HG03097 (cell line): ENCODE measurements around the gene DDX59.
A peak's percentile ranks its signal among the peaks of the same experiment; 100 is the strongest.

Experiments
- ATAC-seq: cut with Tn5 transposase; IDR thresholded peaks from one replicate; pipeline ENCODE4 v1.9.1; 2021; ENCODE audit not compliant: unreplicated experiment, low FRiP score

DDX59 gene

GRCh38 chr1:200671235-200671786 lies 1.6 kb upstream of the DDX59 start:
- no peak for ATAC-seq

- no peak for ATAC-seq
Observed at GRCh38 chr1:200670242-200671118, 773 bp upstream of the DDX59 start.

GRCh38 chr1:200668514-200669313 lies 993 bp downstream of the DDX59 start:
- no peak for ATAC-seq

- ATAC-seq: no peak
Observed at GRCh38 chr1:200666309-200666708, 3.4 kb downstream of the DDX59 start.

- no peak for ATAC-seq
Observed at GRCh38 chr1:200665861-200666260, 3.8 kb downstream of the DDX59 start.

- ATAC-seq: no peak
Observed at GRCh38 chr1:200660719-200661118, 9.0 kb downstream of the DDX59 start.

GRCh38 chr1:200659269-200659668 lies 10.4 kb downstream of the DDX59 start:
- ATAC-seq: no peak

- no peak for ATAC-seq
Observed at GRCh38 chr1:200658037-200658818, 11.5 kb downstream of the DDX59 start.

GRCh38 chr1:200654660-200655059 lies 15.0 kb downstream of the DDX59 start:
- peak; percentile 79 for ATAC-seq

GRCh38 chr1:200653022-200653462 lies 16.7 kb downstream of the DDX59 start:
- no peak for ATAC-seq

- ATAC-seq: no peak
Observed at GRCh38 chr1:200652378-200652777, 17.3 kb downstream of the DDX59 start.

GRCh38 chr1:200646515-200646914 lies 23.2 kb downstream of the DDX59 start:
- ATAC-seq: no peak

- ATAC-seq: no peak
Observed at GRCh38 chr1:200644021-200644420, 25.7 kb downstream of the DDX59 start.

- no peak for ATAC-seq
Observed at GRCh38 chr1:200642481-200642880, 27.2 kb downstream of the DDX59 start.

GRCh38 chr1:200640963-200641401 lies 28.7 kb downstream of the DDX59 start:
- ATAC-seq: no peak

GRCh38 chr1:200640373-200640962 lies 29.2 kb downstream of the DDX59 start:
- ATAC-seq: no peak

GRCh38 chr1:200638073-200638472 lies 31.6 kb downstream of the DDX59 start:
- ATAC-seq: no peak

- ATAC-seq: no peak
Observed at GRCh38 chr1:200636681-200637080, 33.0 kb downstream of the DDX59 start.

GRCh38 chr1:200634261-200635122 lies 35.2 kb downstream of the DDX59 start:
- no peak for ATAC-seq
